ENCODE results near the gene TNFSF10.

Gene TNFSF10

DNA sequence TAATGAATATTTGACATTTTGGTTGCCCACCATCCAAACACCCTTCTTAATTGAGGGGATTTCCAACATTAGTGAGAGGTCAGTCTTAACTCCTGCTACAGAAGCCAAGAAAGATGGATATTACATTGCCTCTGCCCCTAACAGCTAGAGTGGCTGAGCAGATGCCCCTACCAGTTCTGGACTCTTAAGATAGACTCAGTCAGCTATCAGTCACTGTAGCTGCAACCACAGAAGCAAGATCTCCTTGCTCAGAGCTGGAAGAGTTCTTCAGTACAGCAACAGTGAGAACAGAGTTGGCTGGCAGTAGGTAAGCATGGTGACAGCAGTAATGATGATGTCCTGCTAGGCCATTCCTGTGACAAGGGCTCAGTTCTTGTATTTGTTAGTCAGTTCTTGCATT lies 29.4 kb upstream of the TNFSF10 start:
- Histone ChIP-seq H2AK5ac (ENCODE audit: low read depth, low read length) (no peak overlapping the region), H2BK120ac (ENCODE audit: low read depth, low read length) (no peak overlapping the region), H3K27me3 (ENCODE audit: control insufficient read depth in 3 of 3, insufficient read depth in 3 of 3, low read depth in 1 of 3, low read length in 3 of 3) (no peaks in the 10 kb centered on the region), H3K14ac (ENCODE audit: low read length) (no peak overlapping the region), H3K9ac (ENCODE audit: low read depth, low read length, poor library complexity) (no peak overlapping the region), H3K4ac (ENCODE audit: low read length) (no peak overlapping the region), H4K91ac (ENCODE audit: low read depth, low read length, poor library complexity) (no peak overlapping the region), H3K4me1 (ENCODE audit: control insufficient read depth in 2 of 2, insufficient read depth in 1 of 2, low read depth in 1 of 2, low read length in 2 of 2) (no peaks in the 10 kb centered on the region), H3K23ac (ENCODE audit: low read depth, low read length, poor library complexity) (no peak overlapping the region), H3K9me3 (replicated peaks in 1 of 2; ENCODE audit: control insufficient read depth in 2 of 2, insufficient read depth in 1 of 2, low read depth in 1 of 2, low read length in 2 of 2) (no peaks in the 10 kb centered on the region), H2BK15ac (ENCODE audit: low read length) (no peak overlapping the region), H2BK5ac (ENCODE audit: low read length) (no peak overlapping the region), H2BK12ac (ENCODE audit: low read length) (no peak overlapping the region), H3K36me3 (replicated peaks in 1 of 2; ENCODE audit: control insufficient read depth in 2 of 2, insufficient read depth in 2 of 2, low read length in 2 of 2) (no peaks in the 10 kb centered on the region), H2AFZ (ENCODE audit: low read length) (no peak overlapping the region), H3K27ac (replicated peaks; ENCODE audit: low read length) (no peak overlapping the region), H3K79me1 (ENCODE audit: low read depth, low read length) (no peaks in the 10 kb centered on the region), H3K4me2 (ENCODE audit: insufficient read depth, low read length, poor library complexity, severe bottlenecking) (no peak overlapping the region), H3K4me3 (ENCODE audit: low read length in 2 of 2) (no peak overlapping the region), H4K8ac (ENCODE audit: low read depth, low read length) (no peak overlapping the region), H3K18ac (ENCODE audit: low read length) (no peak overlapping the region)
- no peak for DNase-seq (ENCODE audit: low spot score)

- Histone ChIP-seq H4K8ac (ENCODE audit: low read depth, low read length) (no peak overlapping the region), H3K23ac (ENCODE audit: low read depth, low read length, poor library complexity) (no peak overlapping the region), H2AK5ac (ENCODE audit: low read depth, low read length) (no peak overlapping the region), H2BK120ac (ENCODE audit: low read depth, low read length) (no peak overlapping the region), H3K18ac (ENCODE audit: low read length) (no peak overlapping the region), H3K4me2 (ENCODE audit: insufficient read depth, low read length, poor library complexity, severe bottlenecking) (no peak overlapping the region), H3K4me1 (ENCODE audit: control insufficient read depth in 2 of 2, insufficient read depth in 1 of 2, low read depth in 1 of 2, low read length in 2 of 2) (no peaks in the 10 kb centered on the region), H3K36me3 (replicated peaks in 1 of 2; ENCODE audit: control insufficient read depth in 2 of 2, insufficient read depth in 2 of 2, low read length in 2 of 2) (no peaks in the 10 kb centered on the region), H2AFZ (ENCODE audit: low read length) (no peak overlapping the region), H3K27ac (replicated peaks; ENCODE audit: low read length) (no peak overlapping the region), H3K4ac (ENCODE audit: low read length) (no peak overlapping the region), H3K27me3 (ENCODE audit: control insufficient read depth in 3 of 3, insufficient read depth in 3 of 3, low read depth in 1 of 3, low read length in 3 of 3) (no peaks in the 10 kb centered on the region), H2BK5ac (ENCODE audit: low read length) (no peak overlapping the region), H3K4me3 (ENCODE audit: low read length in 2 of 2) (no peak overlapping the region), H3K14ac (ENCODE audit: low read length) (no peak overlapping the region), H2BK12ac (ENCODE audit: low read length) (no peak overlapping the region), H2BK15ac (ENCODE audit: low read length) (no peak overlapping the region), H3K79me1 (ENCODE audit: low read depth, low read length) (no peaks in the 10 kb centered on the region), H3K9me3 (replicated peaks in 1 of 2; ENCODE audit: control insufficient read depth in 2 of 2, insufficient read depth in 1 of 2, low read depth in 1 of 2, low read length in 2 of 2) (no peaks in the 10 kb centered on the region), H4K91ac (ENCODE audit: low read depth, low read length, poor library complexity) (no peak overlapping the region), H3K9ac (ENCODE audit: low read depth, low read length, poor library complexity) (no peak overlapping the region)
- no peak for DNase-seq (ENCODE audit: low spot score)
- WGBS, 2 donors (ENCODE audit: extremely low coverage in 2 of 2, insufficient read length in 2 of 2, insufficient replicate concordance in 1 of 2) = no CpG with 5 or more reads among the region's 1 CpG
These were observed 28.6 kb upstream of the TNFSF10 start for GRCh38 chr3:172551874-172552273.

DNA sequence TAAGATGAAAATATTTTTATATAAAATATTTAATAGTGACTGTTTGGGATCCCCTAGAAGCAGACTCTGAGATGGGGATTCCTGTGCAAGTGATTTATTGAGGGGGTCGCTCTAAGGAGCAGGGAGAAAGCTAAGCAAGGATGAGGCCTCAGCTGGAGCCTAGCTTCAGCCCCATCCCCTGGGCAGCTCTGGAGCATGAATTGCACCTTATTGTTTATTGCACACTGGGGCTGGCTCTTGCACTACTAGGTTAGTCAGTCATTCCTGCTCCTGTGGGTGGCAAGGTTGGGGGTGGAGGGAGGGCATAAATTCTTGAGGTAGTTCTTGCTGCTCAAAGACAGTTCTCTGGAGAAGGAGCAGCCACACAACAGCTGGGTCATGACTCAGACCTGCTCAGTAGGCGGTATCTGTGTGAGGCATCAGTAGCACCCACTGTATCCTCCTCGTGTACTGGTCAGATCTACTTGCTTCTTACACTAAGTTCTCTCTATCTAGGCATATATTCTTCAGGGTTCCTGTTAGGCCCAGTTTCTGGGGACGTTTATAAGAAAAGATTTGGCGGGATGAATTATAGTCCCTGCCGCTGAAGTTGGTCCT lies 27.2 kb upstream of the TNFSF10 start:
- H3K18ac ChIP-seq (ENCODE audit: low read length) = no peak overlapping the region
- no peak overlapping the region for H3K9ac ChIP-seq (ENCODE audit: low read depth, low read length, poor library complexity)
- H3K27me3 ChIP-seq (ENCODE audit: control insufficient read depth in 3 of 3, insufficient read depth in 3 of 3, low read depth in 1 of 3, low read length in 3 of 3) = no peaks in the 10 kb centered on the region
- H3K9me3 ChIP-seq (replicated peaks in 1 of 2; ENCODE audit: control insufficient read depth in 2 of 2, insufficient read depth in 1 of 2, low read depth in 1 of 2, low read length in 2 of 2) = no peaks in the 10 kb centered on the region
- no peak overlapping the region for H3K23ac ChIP-seq (ENCODE audit: low read depth, low read length, poor library complexity)
- H3K79me1 ChIP-seq (ENCODE audit: low read depth, low read length) = no peaks in the 10 kb centered on the region
- H3K14ac ChIP-seq (ENCODE audit: low read length) = no peak overlapping the region
- no peak overlapping the region for H2AFZ ChIP-seq (ENCODE audit: low read length)
- H2BK120ac ChIP-seq (ENCODE audit: low read depth, low read length) = no peak overlapping the region
- H2BK15ac ChIP-seq (ENCODE audit: low read length) = no peak overlapping the region
- DNase-seq (ENCODE audit: low spot score) = no peak
- no peak overlapping the region for H2BK12ac ChIP-seq (ENCODE audit: low read length)
- no peak overlapping the region for H2AK5ac ChIP-seq (ENCODE audit: low read depth, low read length)
- no peak overlapping the region for H3K4ac ChIP-seq (ENCODE audit: low read length)
- H3K27ac ChIP-seq (replicated peaks; ENCODE audit: low read length) = no peak overlapping the region
- no peaks in the 10 kb centered on the region for H3K36me3 ChIP-seq (replicated peaks in 1 of 2; ENCODE audit: control insufficient read depth in 2 of 2, insufficient read depth in 2 of 2, low read length in 2 of 2)
- no peak overlapping the region for H3K4me2 ChIP-seq (ENCODE audit: insufficient read depth, low read length, poor library complexity, severe bottlenecking)
- H3K4me1 ChIP-seq (ENCODE audit: control insufficient read depth in 2 of 2, insufficient read depth in 1 of 2, low read depth in 1 of 2, low read length in 2 of 2) = no peaks in the 10 kb centered on the region
- H3K4me3 ChIP-seq (ENCODE audit: low read length in 2 of 2) = no peak overlapping the region
- no CpG with 5 or more reads among the region's 6 CpGs for WGBS, 2 donors (ENCODE audit: extremely low coverage in 2 of 2, insufficient read length in 2 of 2, insufficient replicate concordance in 1 of 2)
- H2BK5ac ChIP-seq (ENCODE audit: low read length) = no peak overlapping the region
- no peak overlapping the region for H4K8ac ChIP-seq (ENCODE audit: low read depth, low read length)
- H4K91ac ChIP-seq (ENCODE audit: low read depth, low read length, poor library complexity) = no peak overlapping the region

DNA sequence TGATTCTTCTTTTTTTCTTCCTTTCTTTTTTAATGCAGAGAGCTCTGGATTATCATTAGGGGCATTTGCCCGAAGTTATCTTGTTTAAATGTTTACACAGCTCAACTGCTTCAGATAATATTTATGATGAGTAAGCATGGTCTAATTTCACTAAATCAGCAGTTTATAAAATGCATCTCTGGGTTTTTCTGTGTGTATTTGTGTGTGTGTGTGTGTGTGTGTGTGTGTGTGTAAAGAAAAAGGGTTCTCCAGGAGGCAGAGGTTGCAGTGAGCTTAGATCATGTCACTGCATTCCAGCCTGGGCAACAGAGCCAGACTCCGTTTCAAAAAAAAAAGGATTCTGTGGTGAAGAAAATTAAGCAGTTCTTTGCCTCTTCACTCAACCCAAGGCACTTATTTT lies 25.9 kb upstream of the TNFSF10 start:
- Histone ChIP-seq H3K4me2 (ENCODE audit: insufficient read depth, low read length, poor library complexity, severe bottlenecking) (no peak overlapping the region), H3K27ac (replicated peaks; ENCODE audit: low read length) (no peak overlapping the region), H2AK5ac (ENCODE audit: low read depth, low read length) (no peak overlapping the region), H3K4me1 (ENCODE audit: control insufficient read depth in 2 of 2, insufficient read depth in 1 of 2, low read depth in 1 of 2, low read length in 2 of 2) (no peaks in the 10 kb centered on the region), H4K8ac (ENCODE audit: low read depth, low read length) (no peak overlapping the region), H3K4ac (ENCODE audit: low read length) (no peak overlapping the region), H3K4me3 (ENCODE audit: low read length in 2 of 2) (no peak overlapping the region), H3K18ac (ENCODE audit: low read length) (no peak overlapping the region), H2BK5ac (ENCODE audit: low read length) (no peak overlapping the region), H3K9ac (ENCODE audit: low read depth, low read length, poor library complexity) (no peak overlapping the region), H2BK12ac (ENCODE audit: low read length) (no peak overlapping the region), H2AFZ (ENCODE audit: low read length) (no peak overlapping the region), H3K14ac (ENCODE audit: low read length) (no peak overlapping the region), H3K23ac (ENCODE audit: low read depth, low read length, poor library complexity) (no peak overlapping the region), H3K36me3 (replicated peaks in 1 of 2; ENCODE audit: control insufficient read depth in 2 of 2, insufficient read depth in 2 of 2, low read length in 2 of 2) (no peaks in the 10 kb centered on the region), H3K27me3 (ENCODE audit: control insufficient read depth in 3 of 3, insufficient read depth in 3 of 3, low read depth in 1 of 3, low read length in 3 of 3) (no peaks in the 10 kb centered on the region), H3K79me1 (ENCODE audit: low read depth, low read length) (no peaks in the 10 kb centered on the region), H2BK15ac (ENCODE audit: low read length) (no peak overlapping the region), H4K91ac (ENCODE audit: low read depth, low read length, poor library complexity) (no peak overlapping the region), H2BK120ac (ENCODE audit: low read depth, low read length) (no peak overlapping the region), H3K9me3 (replicated peaks in 1 of 2; ENCODE audit: control insufficient read depth in 2 of 2, insufficient read depth in 1 of 2, low read depth in 1 of 2, low read length in 2 of 2) (no peaks in the 10 kb centered on the region)
- no CpG with 5 or more reads among the region's 2 CpGs for WGBS, 2 donors (ENCODE audit: extremely low coverage in 2 of 2, insufficient read length in 2 of 2, insufficient replicate concordance in 1 of 2)
- DNase-seq (ENCODE audit: low spot score) = no peak
